Neuron (in vitro differentiated cells): Measurements from ENCODE around the gene ABL1.

ENCODE experiments used
- H2AFZ ChIP-seq: one replicate; pipeline ENCODE4 v1.6.1; 2013; ENCODE audit warnings: low read depth, mild to moderate bottlenecking, inconsistent platforms, low read length, moderate library complexity
- H3K27me3 ChIP-seq: one replicate; pipeline ENCODE4 v1.6.1; 2013; ENCODE audit warnings: low read length; ENCODE audit not compliant: insufficient read depth
- H3K36me3 ChIP-seq: one replicate; pipeline ENCODE4 v1.6.1; 2013; ENCODE audit warnings: low read length; ENCODE audit not compliant: insufficient read depth
- H3K4me1 ChIP-seq: one replicate; pipeline ENCODE4 v1.6.1; 2013; ENCODE audit warnings: low read length; ENCODE audit not compliant: insufficient read depth
- H3K4me3 ChIP-seq: 2 replicates; pipeline ENCODE4 v1.5.1; 2013; ENCODE audit warnings: mild to moderate bottlenecking, low read length, moderate library complexity
- H3K9me3 ChIP-seq: one replicate; pipeline ENCODE4 v1.6.1; 2013; ENCODE audit warnings: low read length

The ABL1 gene

GRCh38 chr9:130917168-130917960, 82.3 kb downstream of the ABL1 start:
- Histone ChIP-seq H3K4me1 (peaks cover 32% of the 10 kb centered on the region), H2AFZ (no peak overlapping the region), H3K4me3 (no peak overlapping the region), H3K9me3 (no peaks in the 10 kb centered on the region), H3K27me3 (peaks cover 76% of the 10 kb centered on the region), H3K36me3 (no peaks in the 10 kb centered on the region)

- peaks cover 26% of the 10 kb centered on the region for H3K4me1 ChIP-seq
- H3K4me3 ChIP-seq = no peak overlapping the region
- H3K9me3 ChIP-seq = no peaks in the 10 kb centered on the region
- H3K27me3 ChIP-seq = peaks cover 84% of the 10 kb centered on the region
- no peaks in the 10 kb centered on the region for H3K36me3 ChIP-seq
- no peak overlapping the region for H2AFZ ChIP-seq
These were observed 83.2 kb downstream of the ABL1 start for GRCh38 chr9:130918101-130918825.

GRCh38 chr9:130918826-130919558, 83.9 kb downstream of the ABL1 start:
- peaks cover 18% of the 10 kb centered on the region for H3K4me1 ChIP-seq
- no peak overlapping the region for H2AFZ ChIP-seq
- H3K27me3 ChIP-seq = peaks cover 84% of the 10 kb centered on the region
- no peak overlapping the region for H3K4me3 ChIP-seq
- H3K36me3 ChIP-seq = no peaks in the 10 kb centered on the region
- no peaks in the 10 kb centered on the region for H3K9me3 ChIP-seq

GRCh38 chr9:130919559-130920145, 84.6 kb downstream of the ABL1 start:
- Histone ChIP-seq H3K27me3 (peaks cover 80% of the 10 kb centered on the region), H2AFZ (no peak overlapping the region), H3K4me3 (no peak overlapping the region), H3K36me3 (no peaks in the 10 kb centered on the region), H3K9me3 (no peaks in the 10 kb centered on the region), H3K4me1 (peaks cover 15% of the 10 kb centered on the region)

- H3K4me3 ChIP-seq = no peak overlapping the region
- H3K36me3 ChIP-seq = no peaks in the 10 kb centered on the region
- no peaks in the 10 kb centered on the region for H3K9me3 ChIP-seq
- peaks cover 15% of the 10 kb centered on the region for H3K4me1 ChIP-seq
- peaks cover 82% of the 10 kb centered on the region for H3K27me3 ChIP-seq
- H2AFZ ChIP-seq = no peak overlapping the region
These were observed 85.2 kb downstream of the ABL1 start for GRCh38 chr9:130920233-130920632.

GRCh38 chr9:130920762-130921299, 85.8 kb downstream of the ABL1 start:
- H3K4me1 ChIP-seq = peaks cover 15% of the 10 kb centered on the region
- no peak overlapping the region for H3K4me3 ChIP-seq
- H3K9me3 ChIP-seq = no peaks in the 10 kb centered on the region
- H2AFZ ChIP-seq = no peak overlapping the region
- peaks cover 83% of the 10 kb centered on the region for H3K27me3 ChIP-seq
- no peaks in the 10 kb centered on the region for H3K36me3 ChIP-seq

GRCh38 chr9:130921300-130921988, 86.4 kb downstream of the ABL1 start:
- no peaks in the 10 kb centered on the region for H3K9me3 ChIP-seq
- H3K4me1 ChIP-seq = peaks cover 15% of the 10 kb centered on the region
- H3K4me3 ChIP-seq = no peak overlapping the region
- H3K36me3 ChIP-seq = no peaks in the 10 kb centered on the region
- no peak overlapping the region for H2AFZ ChIP-seq
- H3K27me3 ChIP-seq = peaks cover 84% of the 10 kb centered on the region

GRCh38 chr9:130921989-130922892, 87.2 kb downstream of the ABL1 start:
- Histone ChIP-seq H3K36me3 (no peaks in the 10 kb centered on the region), H3K4me3 (no peak overlapping the region), H3K9me3 (no peaks in the 10 kb centered on the region), H3K27me3 (peaks cover 80% of the 10 kb centered on the region), H2AFZ (no peak overlapping the region), H3K4me1 (peaks cover 15% of the 10 kb centered on the region)

- peaks cover 76% of the 10 kb centered on the region for H3K27me3 ChIP-seq
- no peaks in the 10 kb centered on the region for H3K36me3 ChIP-seq
These were observed 88.0 kb downstream of the ABL1 start for GRCh38 chr9:130922893-130923610.

GRCh38 chr9:130923611-130924447, 88.8 kb downstream of the ABL1 start:
- Histone ChIP-seq H3K27me3 (peaks cover 76% of the 10 kb centered on the region), H3K9me3 (no peaks in the 10 kb centered on the region), H3K36me3 (no peaks in the 10 kb centered on the region), H3K4me3 (no peak overlapping the region), H3K4me1 (peaks cover 17% of the 10 kb centered on the region), H2AFZ (no peak overlapping the region)

More at GRCh38 chr9:130922893-130923610, 88.0 kb downstream of the ABL1 start:
- Histone ChIP-seq H3K4me1 (peaks cover 17% of the 10 kb centered on the region), H3K4me3 (no peak overlapping the region), H2AFZ (no peak overlapping the region), H3K9me3 (no peaks in the 10 kb centered on the region)
